ENCODE data around the gene ERCC5. TPM values are rescaled to one million over a fixed set of nuclear protein-coding genes. Genes with fewer than 3 reads are reported as not detected.
A peak's percentile ranks its signal among the peaks of the same experiment; 100 is the strongest.

ERCC5 gene
- total RNA-seq, 4 donors from 2014 or later, result 47.1 to 113 (median 85.1) TPM

DNA sequence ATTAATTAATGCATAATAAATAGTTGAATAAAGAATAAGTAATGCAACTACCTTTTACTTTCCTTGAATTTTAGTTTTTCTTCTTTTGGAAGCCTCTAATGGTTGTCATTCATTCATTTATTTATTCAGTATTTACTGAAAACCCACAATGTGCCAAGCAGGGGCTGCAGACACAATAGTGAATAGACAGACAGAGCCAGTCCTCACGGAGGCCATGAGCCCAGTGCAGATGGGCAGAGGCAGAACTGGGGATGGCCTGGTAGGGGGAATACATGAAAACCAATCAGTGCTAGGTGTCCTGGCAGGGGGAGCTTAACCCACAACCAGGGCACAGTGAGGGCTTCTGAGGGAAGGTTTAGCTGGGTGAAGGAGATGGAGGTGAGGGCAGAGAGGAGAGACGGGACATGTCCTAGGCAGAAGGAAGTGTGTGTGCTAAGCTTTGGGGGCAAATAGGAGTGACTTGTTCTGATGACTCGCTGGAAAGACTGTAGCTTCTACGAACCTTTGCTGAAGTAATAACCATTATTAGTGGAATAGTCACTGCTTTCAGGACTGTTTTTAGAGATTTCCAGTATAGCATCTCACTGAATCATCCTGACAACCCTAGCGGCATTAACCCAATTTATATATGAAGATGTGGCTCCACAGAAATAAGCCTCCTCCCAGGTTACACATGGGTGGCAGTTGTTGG is 55.9 kb downstream of the ERCC5 start:
- Histone ChIP-seq H3K27me3 (no peaks in the 10 kb centered on the region), H3K4me1 (no peaks in the 10 kb centered on the region), H3K4me3 (no peak overlapping the region), H3K27ac (no peak overlapping the region), H3K9me3 (no peaks in the 10 kb centered on the region), H3K36me3 (no peaks in the 10 kb centered on the region)
- DNase-seq (ENCODE audit: low spot score in 2 of 2), result no peak
- TF ChIP-seq EP300 (IDR thresholded peaks at IDR 0.05) (no peak), POLR2A (IDR thresholded peaks at IDR 0.05) (no peak)
- TF ChIP-seq, protein P1, sequence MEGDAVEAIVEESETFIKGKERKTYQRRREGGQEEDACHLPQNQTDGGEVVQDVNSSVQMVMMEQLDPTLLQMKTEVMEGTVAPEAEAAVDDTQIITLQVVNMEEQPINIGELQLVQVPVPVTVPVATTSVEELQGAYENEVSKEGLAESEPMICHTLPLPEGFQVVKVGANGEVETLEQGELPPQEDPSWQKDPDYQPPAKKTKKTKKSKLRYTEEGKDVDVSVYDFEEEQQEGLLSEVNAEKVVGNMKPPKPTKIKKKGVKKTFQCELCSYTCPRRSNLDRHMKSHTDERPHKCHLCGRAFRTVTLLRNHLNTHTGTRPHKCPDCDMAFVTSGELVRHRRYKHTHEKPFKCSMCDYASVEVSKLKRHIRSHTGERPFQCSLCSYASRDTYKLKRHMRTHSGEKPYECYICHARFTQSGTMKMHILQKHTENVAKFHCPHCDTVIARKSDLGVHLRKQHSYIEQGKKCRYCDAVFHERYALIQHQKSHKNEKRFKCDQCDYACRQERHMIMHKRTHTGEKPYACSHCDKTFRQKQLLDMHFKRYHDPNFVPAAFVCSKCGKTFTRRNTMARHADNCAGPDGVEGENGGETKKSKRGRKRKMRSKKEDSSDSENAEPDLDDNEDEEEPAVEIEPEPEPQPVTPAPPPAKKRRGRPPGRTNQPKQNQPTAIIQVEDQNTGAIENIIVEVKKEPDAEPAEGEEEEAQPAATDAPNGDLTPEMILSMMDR (IDR thresholded peaks at IDR 0.05), result no peak
- WGBS, 2 donors, result 78 to 80% methylated on average over 5 of the region's 5 CpGs

GRCh38 chr13:102902789-102903347 is 57.0 kb downstream of the ERCC5 start:
- no peak overlapping the region for H3K4me3 ChIP-seq
- no peaks in the 10 kb centered on the region for H3K27me3 ChIP-seq
- TF ChIP-seq, protein P1 (IDR thresholded peaks at IDR 0.05), result no peak
- TF ChIP-seq EP300 (IDR thresholded peaks at IDR 0.05), result no peak
- no peak for TF ChIP-seq POLR2A (IDR thresholded peaks at IDR 0.05)
- H3K27ac ChIP-seq, result no peak overlapping the region
- H3K4me1 ChIP-seq, result no peaks in the 10 kb centered on the region
- H3K36me3 ChIP-seq, result no peaks in the 10 kb centered on the region
- H3K9me3 ChIP-seq, result no peaks in the 10 kb centered on the region
- DNase-seq (ENCODE audit: low spot score in 2 of 2), result no peak
- 83 to 87% methylated on average over 12 of the region's 12 CpGs for WGBS, 2 donors

DNA sequence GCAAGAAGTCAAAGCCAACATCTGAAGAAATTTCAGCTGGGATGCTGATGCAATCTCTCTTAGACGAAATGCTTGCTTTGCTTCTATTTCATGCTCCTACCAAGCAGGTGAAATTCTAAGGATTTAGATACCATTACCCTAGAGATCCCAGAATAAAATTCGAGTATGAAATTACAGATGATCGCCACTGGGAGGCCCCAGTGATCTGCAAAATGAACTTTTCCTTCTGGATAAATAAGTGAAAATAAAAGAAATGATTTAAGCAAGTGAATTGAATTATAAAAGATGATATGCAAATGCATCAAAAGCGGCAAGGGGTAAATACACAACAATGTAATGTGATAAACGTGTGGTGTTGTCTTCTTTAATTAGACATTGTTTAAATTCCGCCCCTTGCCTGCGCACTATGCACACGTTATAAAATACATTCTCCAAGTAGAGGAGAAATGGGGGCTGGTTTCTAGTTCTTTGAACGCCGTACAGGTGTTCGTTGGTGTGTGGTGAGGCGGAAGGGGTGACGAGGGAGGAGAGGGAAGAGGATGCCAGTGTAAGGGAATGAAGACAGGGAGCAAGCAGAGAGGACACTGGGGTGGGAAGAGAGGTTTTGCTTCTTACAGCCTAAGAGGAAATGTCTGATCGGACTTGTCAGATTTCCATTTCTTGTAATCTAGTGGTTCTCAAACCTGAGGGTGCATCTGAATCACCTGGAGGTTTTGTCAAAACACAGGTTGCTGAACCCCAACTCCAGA is 58.0 kb downstream of the ERCC5 start:
- Histone ChIP-seq H3K27ac (no peak overlapping the region), H3K9me3 (no peaks in the 10 kb centered on the region), H3K4me3 (no peak overlapping the region), H3K27me3 (no peaks in the 10 kb centered on the region), H3K36me3 (no peaks in the 10 kb centered on the region), H3K4me1 (no peaks in the 10 kb centered on the region)
- 57 to 58% methylated on average over 14 of the region's 14 CpGs for WGBS, 2 donors
- DNase-seq (ENCODE audit: low spot score in 2 of 2), result no peak
- TF ChIP-seq, protein P1 (IDR thresholded peaks at IDR 0.05), result peak in 1 of 5 experiments; percentile 31
- no peak for TF ChIP-seq EP300 (IDR thresholded peaks at IDR 0.05)

GRCh38 chr13:102904408-102904862 is 58.6 kb downstream of the ERCC5 start:
- no peak for DNase-seq (ENCODE audit: low spot score in 2 of 2)
- no peaks in the 10 kb centered on the region for H3K9me3 ChIP-seq
- no peaks in the 10 kb centered on the region for H3K36me3 ChIP-seq
- no peak for TF ChIP-seq EP300 (IDR thresholded peaks at IDR 0.05)
- TF ChIP-seq POLR2A (IDR thresholded peaks at IDR 0.05), result no peak
- TF ChIP-seq, protein P1 (IDR thresholded peaks at IDR 0.05), result no peak
- H3K27me3 ChIP-seq, result no peaks in the 10 kb centered on the region
- H3K27ac ChIP-seq, result no peak overlapping the region
- WGBS, 2 donors, result 83 to 95% methylated on average over 5 of the region's 5 CpGs
- no peaks in the 10 kb centered on the region for H3K4me1 ChIP-seq
- H3K4me3 ChIP-seq, result no peak overlapping the region

Measured in tibial nerve (tissue), 4 donors.